IMR-90 (cell line): Measurements from ENCODE around the gene WNT8B.

ENCODE experiments used
- POLR2A ChIP-seq: IDR thresholded peaks from 2 replicates; pipeline ENCODE4 v1.6.1; 2012; ENCODE audit warnings: mild to moderate bottlenecking, low read depth, low read length
- SMC3 ChIP-seq: fragments of 150-350 bp; IDR thresholded peaks from 2 replicates; pipeline ENCODE4 v1.6.1; 2016; ENCODE audit warnings: low read depth, mild to moderate bottlenecking, antibody characterized with exemption, low read length, moderate library complexity
- TF ChIP-seq, protein P1 (sequence below): conservative IDR thresholded peaks from 2 replicates; pipeline ENCODE4 v1.5.1; 2012; ENCODE audit warnings: mild to moderate bottlenecking, low read depth, low read length, improper control_type of control experiment

DNA sequence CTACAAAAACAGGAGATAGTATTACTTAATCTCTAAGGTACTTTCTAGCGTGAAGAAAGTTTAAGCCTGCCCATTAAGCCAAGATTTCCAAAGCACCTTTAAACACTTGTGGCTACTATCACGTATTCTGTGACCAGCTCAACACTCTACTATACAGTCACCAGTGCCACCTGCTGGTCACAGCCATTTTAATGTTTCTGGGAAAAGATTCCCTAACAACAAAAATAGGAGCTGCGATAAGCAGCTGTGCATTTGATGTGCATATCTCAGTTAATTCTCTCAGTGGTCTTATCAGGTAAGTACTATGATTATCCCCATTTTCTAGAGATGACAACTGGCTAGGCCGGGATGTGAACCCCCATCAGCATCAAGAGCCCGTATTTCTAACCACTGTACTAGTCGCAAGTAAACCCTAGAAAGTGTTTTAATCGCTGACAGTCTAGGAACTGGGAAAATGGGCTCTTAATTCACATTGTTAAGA, 56.0 kb downstream of the WNT8B start:
- TF ChIP-seq, protein P1, sequence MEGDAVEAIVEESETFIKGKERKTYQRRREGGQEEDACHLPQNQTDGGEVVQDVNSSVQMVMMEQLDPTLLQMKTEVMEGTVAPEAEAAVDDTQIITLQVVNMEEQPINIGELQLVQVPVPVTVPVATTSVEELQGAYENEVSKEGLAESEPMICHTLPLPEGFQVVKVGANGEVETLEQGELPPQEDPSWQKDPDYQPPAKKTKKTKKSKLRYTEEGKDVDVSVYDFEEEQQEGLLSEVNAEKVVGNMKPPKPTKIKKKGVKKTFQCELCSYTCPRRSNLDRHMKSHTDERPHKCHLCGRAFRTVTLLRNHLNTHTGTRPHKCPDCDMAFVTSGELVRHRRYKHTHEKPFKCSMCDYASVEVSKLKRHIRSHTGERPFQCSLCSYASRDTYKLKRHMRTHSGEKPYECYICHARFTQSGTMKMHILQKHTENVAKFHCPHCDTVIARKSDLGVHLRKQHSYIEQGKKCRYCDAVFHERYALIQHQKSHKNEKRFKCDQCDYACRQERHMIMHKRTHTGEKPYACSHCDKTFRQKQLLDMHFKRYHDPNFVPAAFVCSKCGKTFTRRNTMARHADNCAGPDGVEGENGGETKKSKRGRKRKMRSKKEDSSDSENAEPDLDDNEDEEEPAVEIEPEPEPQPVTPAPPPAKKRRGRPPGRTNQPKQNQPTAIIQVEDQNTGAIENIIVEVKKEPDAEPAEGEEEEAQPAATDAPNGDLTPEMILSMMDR = peak; percentile 72
- TF ChIP-seq SMC3 = peak; percentile 42
- TF ChIP-seq POLR2A = no peak
